HG03196 (cell line): ENCODE measurements around the gene UPF1.

ENCODE experiments used
- ATAC-seq: cut with Tn5 transposase; IDR thresholded peaks from one replicate; pipeline ENCODE4 v1.9.1; 2021; ENCODE audit not compliant: unreplicated experiment

The UPF1 gene

GRCh38 chr19:18855647-18856384 lies 24.1 kb downstream of the UPF1 start:
- ATAC-seq, result no peak

- no peak for ATAC-seq
These were observed 24.8 kb downstream of the UPF1 start for GRCh38 chr19:18856385-18857126.

GRCh38 chr19:18857223-18857622 lies 25.5 kb downstream of the UPF1 start:
- ATAC-seq, result no peak

GRCh38 chr19:18858906-18859646 lies 27.3 kb downstream of the UPF1 start:
- ATAC-seq, result no peak

GRCh38 chr19:18859676-18860301 lies 28.0 kb downstream of the UPF1 start:
- ATAC-seq, result no peak

- ATAC-seq, result no peak
These were observed 28.5 kb downstream of the UPF1 start for GRCh38 chr19:18860302-18860700.

- no peak for ATAC-seq
These were observed 29.0 kb downstream of the UPF1 start for GRCh38 chr19:18860725-18861124.

- ATAC-seq, result no peak
These were observed 29.5 kb downstream of the UPF1 start for GRCh38 chr19:18861235-18861634.

GRCh38 chr19:18861917-18862316 lies 30.2 kb downstream of the UPF1 start:
- ATAC-seq, result no peak

GRCh38 chr19:18862976-18863842 lies 31.4 kb downstream of the UPF1 start:
- ATAC-seq, result no peak

- no peak for ATAC-seq
These were observed 32.1 kb downstream of the UPF1 start for GRCh38 chr19:18863843-18864362.

- no peak for ATAC-seq
These were observed 33.6 kb downstream of the UPF1 start for GRCh38 chr19:18865106-18865972.

GRCh38 chr19:18865973-18866799 lies 34.4 kb downstream of the UPF1 start:
- ATAC-seq, result no peak

- no peak for ATAC-seq
These were observed 35.0 kb downstream of the UPF1 start for GRCh38 chr19:18866800-18867123.

GRCh38 chr19:18867199-18867598 lies 35.4 kb downstream of the UPF1 start:
- no peak for ATAC-seq

GRCh38 chr19:18867751-18868150 lies 36.0 kb downstream of the UPF1 start:
- no peak for ATAC-seq

GRCh38 chr19:18868380-18869022 lies 36.7 kb downstream of the UPF1 start:
- no peak for ATAC-seq

- no peak for ATAC-seq
These were observed 37.4 kb downstream of the UPF1 start for GRCh38 chr19:18869023-18869618.
